HS-27A (cell line): Measurements from ENCODE around the gene TMC1.
A peak's percentile ranks its signal among the peaks of the same experiment; 100 is the strongest.

Experiments used
- DNase-seq: peaks from one replicate; pipeline ENCODE4 v3.0.0-alpha.2; 2012; ENCODE audit warnings: low read depth, missing footprints

TMC1 gene

GRCh38 chr9:72614067-72614466, 92.7 kb downstream of the TMC1 start:
- DNase-seq, result no peak

DNA sequence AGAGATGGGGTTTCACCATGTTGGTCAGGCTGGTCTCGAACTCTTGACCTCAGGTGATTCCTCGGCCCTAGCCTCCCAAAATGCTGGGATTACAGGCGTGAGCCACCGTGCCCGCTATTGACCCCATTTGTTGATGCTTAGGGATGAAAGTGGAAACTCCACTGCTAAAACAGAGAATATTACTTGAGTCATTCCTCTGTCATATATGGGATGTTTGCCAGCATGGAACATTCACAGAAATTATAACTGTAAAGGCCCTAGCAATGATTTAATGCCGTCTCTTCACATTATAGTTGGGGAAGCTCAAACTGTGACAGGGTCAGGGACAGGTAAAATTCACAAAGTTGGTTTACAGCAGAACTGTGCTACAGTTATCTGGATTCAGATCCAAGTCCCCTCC, 94.5 kb downstream of the TMC1 start:
- DNase-seq, result no peak

DNA sequence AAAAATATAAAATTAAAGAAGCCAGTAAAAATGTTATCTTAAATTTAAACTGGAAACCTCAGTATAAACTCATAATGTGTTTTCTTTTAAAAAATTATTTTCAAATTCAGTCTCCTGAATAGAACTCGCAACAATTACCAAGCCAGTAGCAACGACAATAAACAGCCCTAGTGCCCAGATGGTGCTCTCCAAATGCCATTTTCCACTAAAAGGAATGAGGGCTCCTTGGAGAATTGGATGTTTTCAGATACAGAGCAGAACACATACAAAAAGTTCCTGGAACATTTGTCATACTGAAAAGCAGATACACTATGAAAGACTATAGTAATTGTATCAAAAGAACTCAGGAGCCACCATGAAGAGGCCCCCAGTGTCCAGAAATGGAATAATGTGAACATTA, 97.4 kb downstream of the TMC1 start:
- DNase-seq, result no peak

DNA sequence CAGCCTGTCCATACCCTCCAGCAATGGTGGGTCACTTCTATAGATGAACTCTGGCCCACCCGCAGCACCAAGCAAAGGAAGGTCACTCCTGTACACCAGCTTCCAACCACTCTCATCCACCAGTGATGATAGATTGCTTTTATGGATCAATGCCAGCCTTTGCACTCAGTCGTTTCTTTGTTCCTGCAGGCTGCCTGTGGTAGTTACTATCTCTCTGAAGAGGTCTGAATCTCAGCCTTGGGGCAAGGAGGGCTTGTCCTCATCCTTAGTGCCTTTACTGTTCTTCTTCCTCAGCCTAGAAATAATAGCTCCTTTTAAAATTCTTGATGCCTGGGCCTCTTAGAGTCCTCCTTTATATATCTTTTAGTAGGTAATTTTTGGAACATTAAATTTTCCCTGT, 100.8 kb downstream of the TMC1 start:
- no peak for DNase-seq

DNA sequence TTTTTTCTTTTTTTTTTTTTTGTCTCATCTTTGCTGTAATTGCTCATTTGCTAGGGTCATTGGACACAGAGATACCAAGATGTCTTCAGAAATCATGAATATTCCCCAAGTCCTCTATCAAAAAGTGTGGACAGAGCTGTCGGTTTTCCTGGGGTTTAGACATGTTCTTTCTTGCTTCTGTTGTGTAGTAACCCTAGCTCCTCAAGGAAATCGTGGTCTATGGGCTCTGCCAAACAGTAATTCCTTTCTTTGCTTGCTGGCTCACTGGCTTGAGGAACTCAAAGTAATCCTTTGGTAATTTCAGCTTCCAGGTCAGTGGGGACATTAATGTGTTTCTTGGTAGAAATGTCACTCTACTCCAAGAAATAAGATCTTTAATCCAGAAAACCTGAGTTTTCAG, 101.7 kb downstream of the TMC1 start:
- DNase-seq, result no peak

- no peak for DNase-seq
These were observed 105.7 kb downstream of the TMC1 start for GRCh38 chr9:72627147-72627546.

- DNase-seq, result no peak
These were observed 106.6 kb downstream of the TMC1 start for GRCh38 chr9:72627956-72628540.

DNA sequence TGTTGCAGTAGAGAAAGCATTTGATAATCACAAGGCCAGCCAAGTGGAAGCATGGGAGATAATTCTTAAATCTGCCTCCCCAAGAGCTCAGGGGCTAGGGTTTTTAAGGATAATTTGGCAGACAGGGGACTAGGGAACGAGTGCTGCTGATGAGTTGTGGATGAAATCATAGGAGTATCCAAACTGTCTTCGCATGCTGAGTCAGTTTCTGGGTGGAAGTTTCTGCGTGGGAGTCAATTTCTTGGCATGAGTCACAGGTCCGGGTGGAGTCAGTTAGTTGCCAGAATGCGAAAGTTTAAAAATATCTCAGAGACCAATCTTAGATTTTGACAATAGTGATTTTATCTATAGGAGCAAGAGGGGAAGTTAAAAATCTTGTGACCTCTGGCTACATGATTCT, 112.6 kb downstream of the TMC1 start:
- no peak for DNase-seq

- DNase-seq, result no peak
These were observed 113.8 kb downstream of the TMC1 start for GRCh38 chr9:72635197-72635596.

- no peak for DNase-seq
These were observed 115.2 kb downstream of the TMC1 start for GRCh38 chr9:72636621-72637020.

DNA sequence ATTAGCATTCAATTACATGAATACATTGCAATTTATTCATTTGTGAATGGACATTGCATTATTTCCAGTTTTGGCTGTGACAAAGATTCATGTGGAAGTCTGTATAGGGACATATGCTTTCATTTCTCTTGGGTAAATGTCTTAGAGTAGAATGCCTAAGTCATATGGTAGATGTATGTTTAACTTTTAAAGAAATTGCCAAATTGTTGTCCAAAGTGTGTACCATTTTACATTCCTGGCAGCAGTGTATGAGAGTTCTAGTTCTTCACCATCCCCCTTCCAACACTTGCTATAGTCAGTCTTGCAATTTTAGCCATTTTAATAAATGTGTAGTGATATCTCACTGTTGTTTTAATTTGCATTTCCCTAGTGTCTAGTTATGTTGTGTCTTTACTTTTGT, 122.2 kb downstream of the TMC1 start:
- no peak for DNase-seq

DNA sequence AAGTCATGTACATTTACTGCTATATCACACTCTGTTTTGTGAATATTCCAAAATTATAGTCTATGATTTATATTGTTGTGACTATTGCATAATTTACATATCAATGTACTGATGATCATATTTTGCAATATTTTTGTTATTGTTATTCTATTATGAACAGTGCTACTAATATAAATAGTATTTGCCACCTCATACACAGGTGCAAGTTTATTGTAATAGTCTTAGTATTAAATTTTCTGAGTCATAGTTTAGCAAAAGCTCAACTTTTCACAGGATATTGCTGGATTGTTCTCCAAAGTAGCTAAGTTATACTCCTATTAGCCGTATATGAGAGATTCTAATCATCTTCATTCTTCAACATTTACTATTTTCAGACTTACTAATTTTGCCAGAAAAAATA, 124.7 kb downstream of the TMC1 start:
- DNase-seq, result no peak

DNA sequence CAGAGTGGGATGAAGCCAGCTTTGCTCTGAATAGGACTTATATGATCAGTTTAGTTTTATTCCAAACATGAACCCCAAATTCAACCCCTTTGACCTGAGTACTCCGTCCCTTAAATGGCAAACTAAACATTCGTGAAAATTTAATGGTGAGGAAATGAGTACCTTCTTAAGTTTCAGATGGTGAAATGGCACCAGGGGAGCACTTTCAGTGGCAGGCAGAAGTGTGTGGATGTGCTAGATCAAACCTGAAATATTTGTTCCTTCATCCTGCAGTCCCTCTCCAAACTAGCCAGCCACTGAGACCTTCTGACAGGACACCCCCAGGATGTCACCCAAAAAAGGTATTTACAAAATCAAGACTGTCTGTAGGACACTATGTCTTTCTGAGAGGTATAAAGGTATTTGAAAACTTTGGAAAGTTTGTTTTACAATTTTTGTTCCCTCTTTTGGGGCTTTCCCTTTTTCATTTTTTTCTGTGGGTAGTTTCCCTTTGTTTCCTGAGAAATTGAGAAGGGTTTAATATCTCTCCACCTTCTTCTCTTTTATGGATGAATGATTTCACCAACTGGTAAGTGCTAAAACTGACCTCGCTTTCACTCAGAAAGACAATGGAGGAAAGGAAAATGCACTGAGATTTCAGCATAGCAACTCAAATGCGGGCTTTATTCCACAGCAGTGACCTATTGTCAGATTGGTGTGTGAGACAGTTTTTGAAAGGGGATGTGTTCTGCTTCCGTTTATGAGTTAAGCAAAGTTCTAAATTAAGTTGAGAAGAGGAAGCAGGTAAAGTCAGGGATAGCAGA, 127.1 kb downstream of the TMC1 start:
- DNase-seq, result no peak

GRCh38 chr9:72649127-72649442, 127.7 kb downstream of the TMC1 start:
- DNase-seq, result no peak

- no peak for DNase-seq
These were observed 128.8 kb downstream of the TMC1 start for GRCh38 chr9:72650206-72650605.

GRCh38 chr9:72656021-72656420, 134.6 kb downstream of the TMC1 start:
- no peak for DNase-seq

GRCh38 chr9:72657023-72657422, 135.6 kb downstream of the TMC1 start:
- no peak for DNase-seq

- DNase-seq, result no peak
These were observed 137.3 kb downstream of the TMC1 start for GRCh38 chr9:72658703-72659102.

GRCh38 chr9:72661401-72662135, 140.2 kb downstream of the TMC1 start:
- no peak for DNase-seq

GRCh38 chr9:72665421-72665820, 144.0 kb downstream of the TMC1 start:
- DNase-seq, result peak; percentile 51

- DNase-seq, result no peak
These were observed 145.8 kb downstream of the TMC1 start for GRCh38 chr9:72667181-72667580.

GRCh38 chr9:72674961-72675360, 153.6 kb downstream of the TMC1 start:
- DNase-seq, result no peak

GRCh38 chr9:72675586-72675985, 154.2 kb downstream of the TMC1 start:
- DNase-seq, result peak; percentile 23
